GM23338 (cell line): ENCODE measurements around the gene FKBP10.

ENCODE experiments used
- CTCF ChIP-seq, 2 experiments: fragments of 200-600 bp in 1 of 2; sonication (generic) in 1 of 2; conservative IDR thresholded peaks; 2 replicates each; pipeline versions ENCODE4 v1.5.1 to v1.6.1; 2016 to 2017; ENCODE audit warnings: antibody characterized with exemption in 2 of 2, low read depth in 2 of 2, mild to moderate bottlenecking in 2 of 2, moderate library complexity in 1 of 2
- EZH2phosphoT487 ChIP-seq: fragments of 200-600 bp; sonication (generic); IDR thresholded peaks from one replicate; pipeline ENCODE4 v1.8.1; 2018; ENCODE audit warnings: antibody characterized with exemption; ENCODE audit not compliant: unreplicated experiment
- JUNB ChIP-seq: IDR thresholded peaks from one replicate; pipeline ENCODE4 v1.6.1; 2016; ENCODE audit warnings: antibody characterized with exemption; ENCODE audit not compliant: unreplicated experiment
- POLR2AphosphoS5 ChIP-seq: IDR thresholded peaks from 2 replicates; pipeline ENCODE4 v1.6.1; 2016; ENCODE audit warnings: antibody characterized with exemption, low read depth

GRCh38 chr17:41772218-41772585, 40.6 kb upstream of the FKBP10 start:
- TF ChIP-seq CTCF (conservative IDR thresholded peaks at IDR 0.05; ENCODE audit: low read depth in 2 of 2), result no peak
- no peak for TF ChIP-seq EZH2phosphoT487
- TF ChIP-seq POLR2AphosphoS5, result 0 out of 2 replicates have a peak, but pooled peaks have one; percentile 13
- TF ChIP-seq JUNB, result no peak
